ENCODE measurements around the gene CCDC12.

CCDC12 gene

GRCh38 chr3:46874430-46874829, 102.1 kb downstream of the CCDC12 start:
- Histone ChIP-seq H3K4me3 (replicated peaks; ENCODE audit: insufficient read depth, low read length) (no peak overlapping the region), H3K27me3 (ENCODE audit: insufficient read depth, poor library complexity, severe bottlenecking) (peaks cover 7% of the 10 kb centered on the region), H3K27ac (replicated peaks) (no peak overlapping the region)
- TF ChIP-seq CTCF (IDR thresholded peaks at IDR 0.05; ENCODE audit: insufficient read depth, low read length): no peak
- TF ChIP-seq POLR2AphosphoS5 (IDR thresholded peaks at IDR 0.05; ENCODE audit: low read depth): no peak
- no peak for TF ChIP-seq REST (IDR thresholded peaks at IDR 0.05; ENCODE audit: insufficient replicate concordance, low read depth)
- no peak for TF ChIP-seq GABPA (IDR thresholded peaks at IDR 0.05; ENCODE audit: low read depth)
- no peak for TF ChIP-seq SPI1 (IDR thresholded peaks at IDR 0.05; ENCODE audit: borderline replicate concordance, low read depth)
- no peak for DNase-seq (ENCODE audit: low read depth in 1 of 2, low spot score in 1 of 2)

DNA sequence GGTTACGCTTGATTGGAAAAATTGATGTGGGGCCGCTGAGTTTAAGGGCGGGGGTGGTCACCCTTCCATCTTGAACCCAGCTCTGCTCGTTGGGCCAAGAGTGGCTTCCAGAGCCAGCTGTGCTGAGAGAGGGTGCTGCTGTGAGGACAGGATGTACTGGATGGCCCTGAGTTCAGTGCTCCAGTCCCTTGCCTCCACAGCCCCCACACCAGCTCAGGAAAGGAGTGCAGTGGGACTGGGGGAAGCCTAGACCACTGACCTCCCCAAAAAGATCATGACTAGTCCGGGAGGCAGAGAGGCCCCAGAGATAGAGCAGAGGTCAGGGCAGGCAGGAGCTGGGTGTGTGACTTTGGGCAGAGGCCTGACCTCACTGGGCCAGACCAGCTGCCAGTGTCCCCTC, 103.0 kb downstream of the CCDC12 start:
- H3K27me3 ChIP-seq (ENCODE audit: insufficient read depth, poor library complexity, severe bottlenecking): peaks cover 7% of the 10 kb centered on the region
- no peak for DNase-seq (ENCODE audit: low read depth in 1 of 2, low spot score in 1 of 2)
- H3K4me3 ChIP-seq (replicated peaks; ENCODE audit: insufficient read depth, low read length): no peak overlapping the region
- TF ChIP-seq SPI1 (IDR thresholded peaks at IDR 0.05; ENCODE audit: borderline replicate concordance, low read depth) (no peak), GABPA (IDR thresholded peaks at IDR 0.05; ENCODE audit: low read depth) (no peak), CTCF (IDR thresholded peaks at IDR 0.05; ENCODE audit: insufficient read depth, low read length) (no peak), POLR2AphosphoS5 (IDR thresholded peaks at IDR 0.05; ENCODE audit: low read depth) (no peak), REST (IDR thresholded peaks at IDR 0.05; ENCODE audit: insufficient replicate concordance, low read depth) (no peak)
- H3K27ac ChIP-seq (replicated peaks): no peak overlapping the region

All from HL-60 (cell line).